Common myeloid progenitor, CD34-positive (primary cell): ENCODE data around the gene HOXA2.

ENCODE experiments used
- CTCF ChIA-PET: fragments of 350-600 bp; sonication (Branson Sonifier 250); formaldehyde crosslinking; loops from one replicate; lab custom pipeline; 2021; ENCODE audit warnings: antibody characterized with exemption; lab: Charles Lee
- POLR2A ChIA-PET: fragments of 350-600 bp; sonication (Branson Sonifier 250); formaldehyde crosslinking; loops from one replicate; lab custom pipeline; 2021; ENCODE audit warnings: antibody characterized with exemption; lab: Charles Lee
- DNase-seq, 3 donors: peaks; one replicate each; pipeline versions ENCODE4 v3.0.0 to v3.0.0-alpha.2; 2013
- H3K27ac ChIP-seq, 2 experiments: 1 replicate in 1 of 2; 2 replicates in 1 of 2; pipeline ENCODE4 v1.7.0; 2013; ENCODE audit warnings: inconsistent platforms in 2 of 2, low read length in 2 of 2, mild to moderate bottlenecking in 2 of 2, low read depth in 1 of 2, moderate library complexity in 1 of 2; ENCODE audit not compliant: severe bottlenecking in 2 of 2, insufficient read depth in 1 of 2, poor library complexity in 1 of 2
- H3K27me3 ChIP-seq, 5 experiments: replicated peaks in 2 of 5; 1 replicate in 3 of 5; 2 replicates in 2 of 5; pipeline versions ENCODE4 v1.6.1 to v1.7.0; 2013; ENCODE audit warnings: low read length in 4 of 5, mild to moderate bottlenecking in 2 of 5, moderate library complexity in 2 of 5, inconsistent platforms in 1 of 5; ENCODE audit not compliant: insufficient read depth in 5 of 5, control insufficient read depth in 4 of 5
- H3K36me3 ChIP-seq, 4 experiments: 1 replicate in 2 of 4; 2 replicates in 2 of 4; pipeline versions ENCODE4 v1.6.1 to v1.7.0; 2013; ENCODE audit warnings: low read length in 3 of 4, control low read depth in 1 of 4, mild to moderate bottlenecking in 1 of 4; ENCODE audit not compliant: control insufficient read depth in 4 of 4, insufficient read depth in 4 of 4
- H3K4me1 ChIP-seq, 4 experiments: 1 replicate in 3 of 4; 2 replicates in 1 of 4; pipeline versions ENCODE4 v1.6.1 to v1.7.1; 2013; ENCODE audit warnings: low read length in 3 of 4, mild to moderate bottlenecking in 3 of 4, control low read depth in 1 of 4, inconsistent platforms in 1 of 4, moderate library complexity in 1 of 4; ENCODE audit not compliant: control insufficient read depth in 4 of 4, insufficient read depth in 4 of 4; ENCODE audit errors: control extremely low read depth in 1 of 4
- H3K4me3 ChIP-seq, 7 experiments: 1 replicate in 4 of 7; 2 replicates in 3 of 7; pipeline versions ENCODE4 v1.5.1 to v1.7.0; 2013; ENCODE audit warnings: mild to moderate bottlenecking in 7 of 7, low read length in 6 of 7, moderate library complexity in 6 of 7, inconsistent platforms in 2 of 7, low read depth in 2 of 7, control low read depth in 1 of 7; ENCODE audit not compliant: insufficient read depth in 4 of 7, control insufficient read depth in 1 of 7; ENCODE audit errors: extremely low read depth in 1 of 7
- H3K9me3 ChIP-seq, 5 experiments: 1 replicate in 4 of 5; 2 replicates in 1 of 5; pipeline versions ENCODE4 v1.6.1 to v1.7.1; 2013; ENCODE audit warnings: low read length in 4 of 5, mild to moderate bottlenecking in 2 of 5, inconsistent platforms in 1 of 5, low read depth in 1 of 5, moderate library complexity in 1 of 5; ENCODE audit not compliant: control insufficient read depth in 4 of 5, insufficient read depth in 2 of 5; ENCODE audit errors: control extremely low read depth in 1 of 5
- WGBS: methylation state at CpG from one replicate; pipeline ENCODE4 v1.1.5; 2013; ENCODE audit not compliant: insufficient coverage; 5-methylcytosine and 5-hydroxymethylcytosine counted together

HOXA2 gene

DNA sequence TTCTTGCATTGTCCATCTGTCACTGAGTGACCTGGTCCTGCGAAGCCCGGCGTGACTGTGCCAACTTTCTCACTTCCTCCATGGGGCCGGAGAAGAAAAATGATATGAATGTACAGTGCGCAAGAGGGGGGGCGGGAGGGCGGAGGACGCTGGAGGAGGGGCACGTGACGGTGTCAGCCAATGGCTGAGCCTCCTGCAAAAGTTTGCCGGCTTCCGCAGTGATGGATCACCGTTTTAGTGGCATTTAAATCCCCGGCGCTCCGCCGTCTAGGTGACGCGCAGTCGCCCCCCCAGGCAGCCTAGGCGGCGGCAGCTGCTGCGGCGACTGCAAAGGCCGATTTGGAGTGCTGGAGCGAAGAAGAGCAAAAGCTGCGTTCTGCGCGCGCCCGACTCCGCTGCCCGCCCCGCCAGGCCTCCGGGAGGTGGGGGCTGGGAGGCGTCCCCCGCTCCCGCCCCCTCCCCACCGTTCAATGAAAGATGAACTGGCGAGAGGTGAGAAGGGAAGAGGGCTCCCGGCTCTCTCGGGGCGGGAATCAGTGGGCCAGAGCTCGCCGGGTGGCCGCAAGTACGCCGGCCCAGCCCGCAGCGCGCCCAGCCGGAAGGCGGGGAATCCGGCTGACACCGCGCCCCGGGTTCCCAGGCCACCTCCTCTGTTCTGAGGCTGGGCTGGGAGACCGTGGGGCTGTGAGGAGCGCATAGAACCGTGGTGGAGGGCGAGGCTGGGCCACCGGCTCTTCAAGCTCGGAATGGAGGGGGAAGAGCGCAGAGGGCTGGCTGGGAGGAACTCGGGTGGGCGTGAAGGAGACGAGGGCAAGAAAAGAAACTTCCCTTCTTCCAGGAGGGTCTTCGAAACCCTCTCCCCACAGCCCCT, 6.4 kb downstream of the HOXA2 start, which contains the start of gene HOXA1:
Gene HOXA1 (minus strand): TSS at position 104 of the 871 bp plus-strand sequence. CDS start 88 bp downstream, at position 16.
- Histone ChIP-seq H3K36me3 (peaks cover 0 to 6% (median 1%) of the 10 kb centered on the region in 4 experiments), H3K27ac (no peak within 1 kb of the TSS), H3K4me3 (peak within 1 kb of the TSS; percentile 57 to 82 (median 77)), H3K9me3 (no peaks in the 10 kb centered on the region), H3K4me1 (peaks cover 2 to 47% (median 37%) of the 10 kb centered on the region in 4 experiments), H3K27me3 (peaks cover 30 to 98% (median 50%) of the 10 kb centered on the region in 5 experiments)
- ChIA-PET POLR2A (no interaction called here), CTCF (interaction anchor here (0.6 to 3.8 kb wide), 10 partner anchors 10 to 414 kb away, joined by 3 to 24 read pairs (median 4); partner anchors contain the start of genes HOXA5 and HOXA7)
- peak; percentile 87 to 93 (median 92) for DNase-seq
- 0% methylated on average over 45 of the region's 68 CpGs for WGBS

DNA sequence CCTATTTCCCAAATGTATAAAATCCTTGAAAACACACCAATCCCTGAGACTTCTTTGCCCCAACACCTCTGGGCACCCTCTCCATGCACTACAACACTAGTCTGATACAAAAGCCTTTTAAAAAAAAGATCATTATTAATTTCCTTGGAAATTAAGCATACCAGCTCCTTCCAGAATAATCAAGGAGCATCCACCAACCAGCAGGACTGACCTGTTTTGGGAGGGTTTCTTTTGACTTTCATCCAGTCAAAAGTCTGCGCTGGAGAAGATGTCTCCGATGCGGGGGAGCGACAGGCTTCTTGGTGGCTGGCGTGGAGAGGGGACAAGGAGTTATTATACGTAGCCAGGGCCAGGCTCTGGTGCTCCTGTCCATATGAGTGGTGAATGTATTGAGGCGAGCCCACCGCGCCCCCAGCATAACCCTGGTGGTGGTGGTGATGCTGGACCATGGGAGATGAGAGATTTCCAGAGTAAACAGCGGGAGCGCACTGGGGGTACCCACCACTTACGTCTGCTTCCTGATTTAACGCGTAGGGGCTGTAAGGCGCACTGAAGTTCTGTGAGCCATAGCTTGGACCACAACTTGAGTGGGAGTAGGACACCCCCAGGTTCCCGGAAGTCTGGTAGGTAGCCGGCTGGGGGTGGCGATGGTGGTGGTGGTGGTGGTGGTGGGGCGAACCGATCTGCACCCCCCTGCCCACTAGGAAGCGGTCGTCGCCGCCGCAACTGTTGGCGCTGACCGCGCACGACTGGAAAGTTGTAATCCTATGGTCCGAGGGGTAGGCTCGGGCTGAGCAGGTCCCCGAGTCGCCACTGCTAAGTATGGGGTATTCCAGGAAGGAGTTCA, 7.2 kb downstream of the HOXA2 start:
- Histone ChIP-seq H3K4me3 (peak overlapping the region in 6 of 7 experiments; percentile 23 to 82 (median 77)), H3K4me1 (peaks cover 2 to 47% (median 37%) of the 10 kb centered on the region in 4 experiments), H3K9me3 (no peaks in the 10 kb centered on the region), H3K27me3 (peaks cover 32 to 98% (median 51%) of the 10 kb centered on the region in 5 experiments), H3K27ac (no peak overlapping the region), H3K36me3 (peaks cover 0 to 2% (median 0%) of the 10 kb centered on the region in 4 experiments)
- ChIA-PET POLR2A (interaction anchor here (0.6 kb wide), 2 partner anchors 571 to 992 kb away, joined by 3 read pairs; no protein-coding TSS in a partner anchor), CTCF (interaction anchor here (1.5 kb wide), 1 partner anchor 242 kb away, joined by 4 read pairs; no protein-coding TSS in a partner anchor)
- WGBS = 4% methylated on average over 23 of the region's 33 CpGs
- DNase-seq = peak in 2 of 3 donors; percentile 66 to 73

DNA sequence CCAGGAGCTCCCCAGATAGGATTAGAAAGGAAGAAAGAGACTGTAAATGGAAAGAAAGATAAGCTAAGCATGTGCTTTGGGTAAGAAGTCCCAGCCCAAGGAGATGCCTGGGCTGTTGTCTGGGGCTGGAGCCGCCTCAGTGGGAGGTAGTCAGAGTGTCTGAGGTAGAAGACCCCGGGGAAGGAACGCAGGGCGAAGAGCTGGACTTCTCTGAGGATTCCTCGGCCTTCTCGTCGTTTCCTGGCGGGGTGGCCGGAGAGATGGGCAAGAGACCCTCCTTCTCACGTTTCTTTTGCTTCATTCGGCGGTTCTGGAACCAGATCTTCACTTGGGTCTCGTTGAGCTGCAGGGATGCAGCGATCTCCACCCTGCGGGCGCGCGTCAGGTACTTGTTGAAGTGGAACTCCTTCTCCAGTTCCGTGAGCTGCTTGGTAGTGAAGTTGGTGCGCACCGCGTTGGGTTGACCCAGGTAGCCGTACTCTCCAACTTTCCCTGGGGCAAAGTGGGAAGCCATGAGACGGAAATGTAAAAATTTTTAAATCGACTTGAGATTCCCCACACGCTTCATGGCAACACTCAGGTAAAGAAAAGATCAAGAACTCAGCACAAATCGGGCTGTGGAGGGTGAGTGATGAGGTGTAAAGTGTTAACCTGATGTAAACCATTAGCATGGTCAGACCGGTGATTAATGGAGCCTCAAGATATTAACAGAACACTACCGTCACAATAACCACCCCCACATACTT, 8.0 kb downstream of the HOXA2 start:
- CTCF ChIA-PET = interaction anchor here (0.9 to 1.8 kb wide), 4 partner anchors 10 to 241 kb away, joined by 3 to 5 read pairs (median 4); no protein-coding TSS in a partner anchor
- POLR2A ChIA-PET = interaction anchor here (0.6 to 1.6 kb wide), 3 partner anchors 11 to 991 kb away, joined by 3 read pairs; no protein-coding TSS in a partner anchor
- WGBS = 37% methylated on average over 25 of the region's 29 CpGs
- DNase-seq = no peak
- Histone ChIP-seq H3K36me3 (peaks cover 0 to 2% (median 0%) of the 10 kb centered on the region in 4 experiments), H3K4me1 (peaks cover 2 to 47% (median 37%) of the 10 kb centered on the region in 4 experiments), H3K9me3 (peaks cover 0 to 2% (median 0%) of the 10 kb centered on the region in 5 experiments), H3K4me3 (no peak overlapping the region), H3K27ac (no peak overlapping the region), H3K27me3 (peaks cover 32 to 98% (median 55%) of the 10 kb centered on the region in 5 experiments)

DNA sequence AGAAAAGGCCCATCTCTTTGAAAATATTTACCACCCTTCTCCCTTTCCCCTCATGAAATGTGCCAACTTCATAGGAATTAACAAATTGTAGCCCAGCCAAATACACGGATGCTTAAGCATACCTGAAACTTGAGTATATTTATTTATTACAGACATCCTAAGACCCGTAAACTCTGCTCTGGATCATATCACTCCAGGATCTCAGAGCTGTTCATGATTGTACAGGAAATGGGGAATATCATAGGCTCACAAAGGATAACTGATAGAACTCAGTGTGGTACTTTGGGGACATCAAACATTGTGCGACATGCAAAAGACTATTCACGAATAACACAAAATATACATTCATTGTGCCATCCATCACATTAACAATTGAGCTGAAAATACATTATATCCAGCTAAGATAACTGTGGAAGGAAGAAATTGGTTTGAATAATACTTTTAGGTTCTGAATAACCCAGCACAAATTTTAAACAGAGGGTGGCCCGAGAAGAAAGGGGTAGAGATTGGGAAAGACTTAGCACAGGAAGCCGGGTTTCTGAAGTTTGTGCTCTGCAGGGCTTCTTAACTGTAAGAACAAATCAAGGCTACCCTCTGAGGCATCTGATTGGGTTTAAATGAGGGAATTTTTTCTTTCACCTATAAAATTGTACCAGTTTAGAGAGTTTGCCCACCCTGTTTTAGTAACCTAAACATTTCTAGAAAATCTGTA, 9.1 kb downstream of the HOXA2 start:
- Histone ChIP-seq H3K27ac (no peak overlapping the region), H3K36me3 (no peaks in the 10 kb centered on the region), H3K4me1 (peaks cover 0 to 48% (median 31%) of the 10 kb centered on the region in 4 experiments), H3K9me3 (peaks cover 0 to 2% (median 0%) of the 10 kb centered on the region in 5 experiments), H3K27me3 (peaks cover 37 to 98% (median 65%) of the 10 kb centered on the region in 5 experiments), H3K4me3 (no peak overlapping the region)
- 17% methylated on average over 2 of the region's 6 CpGs for WGBS
- CTCF ChIA-PET = interaction anchor here (0.9 to 1.8 kb wide), 3 partner anchors 11 to 12 kb away, joined by 3 to 5 read pairs (median 4); no protein-coding TSS in a partner anchor
- no peak for DNase-seq
- POLR2A ChIA-PET = interaction anchor here (1.6 kb wide), 1 partner anchor 12 kb away, joined by 3 read pairs; no protein-coding TSS in a partner anchor

DNA sequence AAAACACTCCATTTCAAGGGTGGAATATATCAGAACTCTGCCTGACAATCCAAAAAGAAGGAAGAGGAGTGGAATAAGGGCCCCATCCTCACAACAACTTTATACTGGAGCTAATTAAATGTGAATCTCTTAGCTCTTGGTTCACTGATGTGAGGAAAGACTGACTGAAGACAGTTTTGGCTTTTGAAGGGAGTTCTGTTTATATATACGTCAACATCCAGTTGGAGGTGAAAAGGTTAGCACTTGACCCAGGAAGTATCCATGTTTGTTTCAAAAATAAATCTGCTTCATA, 9.7 kb downstream of the HOXA2 start:
- Histone ChIP-seq H3K4me3 (no peak overlapping the region), H3K36me3 (no peaks in the 10 kb centered on the region), H3K9me3 (peaks cover 0 to 2% (median 0%) of the 10 kb centered on the region in 5 experiments), H3K27ac (no peak overlapping the region), H3K27me3 (peaks cover 39 to 98% (median 63%) of the 10 kb centered on the region in 5 experiments), H3K4me1 (peaks cover 0 to 48% (median 30%) of the 10 kb centered on the region in 4 experiments)
- ChIA-PET POLR2A (interaction anchor here (0.6 kb wide), 1 partner anchor 19 kb away, joined by 5 read pairs; no protein-coding TSS in a partner anchor), CTCF (interaction anchor here (0.6 to 1.8 kb wide), 2 partner anchors 11 to 415 kb away, joined by 3 to 5 read pairs; no protein-coding TSS in a partner anchor)
- DNase-seq = no peak
- no CpG with 5 or more reads among the region's 1 CpG for WGBS
